Non-pigmented ciliary epithelial cell (primary cell): ENCODE results near the gene ARID5B.
"Not testable (repeated sequence)": the region's sequence is repeated elsewhere in the genome, so short reads cannot be mapped to it uniquely, and the experiment has no call there.

Experiments
- DNase-seq: peaks from one replicate; pipeline ENCODE4 v3.0.0-alpha.2; 2010; ENCODE audit warnings: low read depth

The ARID5B gene

GRCh38 chr10:62016623-62017490 lies 115.4 kb downstream of the ARID5B start:
- DNase-seq = no peak

GRCh38 chr10:62017491-62017870 lies 116.0 kb downstream of the ARID5B start:
- DNase-seq = no peak

DNA sequence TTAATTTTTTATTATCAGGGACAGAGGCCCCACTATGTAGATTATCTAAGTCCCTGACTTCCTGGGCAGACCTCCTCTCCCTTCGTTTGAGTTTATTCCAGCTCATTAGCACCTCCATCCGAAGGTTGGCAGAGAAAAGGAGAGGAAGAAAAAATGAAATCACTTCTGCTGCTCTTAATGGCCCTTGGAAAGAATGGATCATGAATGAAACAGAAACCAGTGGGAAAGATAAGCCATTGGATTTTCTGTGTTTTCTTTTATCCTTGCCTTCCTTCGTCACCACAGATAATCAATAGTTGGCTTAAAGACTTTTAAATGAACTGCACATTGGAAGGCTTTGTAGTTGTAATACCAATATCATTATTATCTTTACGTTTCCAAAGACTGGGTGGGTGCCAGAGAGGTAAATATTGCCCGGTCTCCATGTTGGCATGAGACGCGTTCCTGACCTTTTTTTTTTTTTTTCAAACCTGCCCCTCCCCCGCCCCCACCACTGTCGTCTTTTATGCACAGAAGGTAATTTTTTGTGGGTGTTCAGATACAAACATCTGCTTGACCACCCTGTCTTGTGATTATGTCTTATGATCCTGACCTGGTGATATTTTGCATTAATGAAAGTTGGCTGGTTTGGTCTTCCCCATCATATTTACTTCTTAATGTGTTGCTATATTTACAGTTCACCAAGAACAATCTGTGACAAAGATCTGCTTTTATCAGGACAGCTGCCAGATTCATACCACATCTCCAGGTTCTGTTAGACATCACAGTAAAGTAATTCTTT lies 116.8 kb downstream of the ARID5B start:
- no peak for DNase-seq

GRCh38 chr10:62019013-62019684 lies 117.7 kb downstream of the ARID5B start:
- no peak for DNase-seq

- no peak for DNase-seq
Measured at GRCh38 chr10:62019685-62020359, 118.3 kb downstream of the ARID5B start.

- DNase-seq = no peak
Measured at GRCh38 chr10:62021128-62021665, 119.7 kb downstream of the ARID5B start.

GRCh38 chr10:62021978-62022802 lies 120.7 kb downstream of the ARID5B start:
- DNase-seq = no peak

DNA sequence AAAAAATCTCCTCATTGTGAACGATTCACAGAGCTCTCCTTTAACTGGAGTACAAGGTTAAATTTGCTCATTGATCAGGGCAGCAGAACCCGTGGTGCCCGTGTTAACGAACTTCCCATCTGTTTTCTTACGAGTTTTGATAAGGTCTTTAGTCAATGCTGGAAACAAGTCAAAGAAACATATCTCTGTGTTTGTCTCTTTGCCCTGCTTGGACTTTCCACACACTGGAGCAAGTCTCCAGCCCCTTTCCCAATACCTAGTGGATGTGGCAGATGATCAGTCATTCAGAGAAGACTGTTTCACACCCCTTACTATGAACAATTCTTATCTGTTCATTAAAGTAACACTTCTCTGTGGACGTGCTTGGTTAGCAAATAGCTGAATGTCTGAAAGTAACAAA lies 121.3 kb downstream of the ARID5B start:
- no peak for DNase-seq

GRCh38 chr10:62023329-62023728 lies 121.8 kb downstream of the ARID5B start:
- no peak for DNase-seq

DNA sequence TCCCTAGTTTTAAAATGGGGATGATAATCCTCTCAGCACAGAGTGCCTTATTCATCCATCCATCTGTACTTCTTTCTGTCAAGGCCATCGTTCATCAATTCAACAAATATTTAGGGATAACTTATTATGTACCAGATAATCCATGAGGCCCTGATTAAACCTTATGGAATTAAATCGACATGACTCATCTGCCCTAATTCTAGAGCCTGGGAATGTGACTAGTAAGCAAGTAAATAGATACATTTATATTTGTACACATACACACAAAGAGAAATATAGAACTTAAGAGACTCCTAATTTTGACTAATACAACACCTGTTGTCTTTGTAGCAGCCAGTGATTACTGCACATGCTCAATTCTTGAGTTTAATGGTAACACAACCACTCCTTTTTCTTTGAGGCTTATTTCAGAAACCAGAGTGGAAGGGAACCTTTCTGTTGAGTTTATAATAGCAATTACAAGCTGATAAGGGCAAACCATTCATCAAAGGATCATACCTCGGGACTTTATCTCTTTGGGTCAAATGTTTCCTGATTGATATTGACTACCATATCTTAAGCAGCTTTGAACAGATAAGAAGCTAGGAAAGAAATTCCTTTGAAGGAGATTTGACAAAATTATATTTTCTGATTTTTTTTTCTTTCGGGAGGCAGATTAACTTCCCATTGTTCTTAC lies 122.7 kb downstream of the ARID5B start:
- DNase-seq = no peak

GRCh38 chr10:62025134-62025794 lies 123.8 kb downstream of the ARID5B start:
- no peak for DNase-seq

GRCh38 chr10:62025901-62026879 lies 124.7 kb downstream of the ARID5B start:
- no peak for DNase-seq

DNA sequence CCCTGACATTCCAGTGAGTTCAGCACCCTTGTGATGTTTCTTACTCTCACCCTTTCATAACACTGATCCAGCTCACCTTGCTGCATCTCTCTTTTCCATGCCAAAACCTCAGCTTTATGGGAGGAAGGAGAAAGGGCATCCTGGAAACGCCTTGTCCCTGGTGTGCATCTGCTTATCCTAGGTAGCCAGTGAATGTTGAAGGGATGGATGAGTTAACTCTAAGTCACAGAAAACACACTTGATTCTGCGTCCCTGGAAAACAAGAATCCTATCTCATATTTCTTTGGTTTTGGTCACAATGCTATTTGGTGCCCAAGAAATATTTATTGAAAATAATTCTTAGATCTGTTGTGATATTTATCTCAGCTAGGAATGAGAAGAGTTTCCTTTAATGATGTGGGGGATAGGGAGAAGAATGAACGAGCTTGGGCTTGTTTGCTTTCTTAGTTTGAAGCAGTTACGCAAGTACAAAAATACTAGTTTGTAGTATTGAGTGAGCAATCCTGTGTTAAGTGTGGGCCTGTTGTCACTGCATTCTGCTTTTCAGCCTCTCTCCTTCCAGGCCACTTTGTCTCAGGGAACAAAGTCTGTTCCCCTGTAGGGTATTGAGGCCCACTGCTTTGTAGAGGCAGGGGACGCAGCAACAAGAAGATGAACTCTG lies 126.5 kb downstream of the ARID5B start:
- DNase-seq = no peak

GRCh38 chr10:62028502-62028842 lies 127.0 kb downstream of the ARID5B start:
- DNase-seq = not testable (repeated sequence)

DNA sequence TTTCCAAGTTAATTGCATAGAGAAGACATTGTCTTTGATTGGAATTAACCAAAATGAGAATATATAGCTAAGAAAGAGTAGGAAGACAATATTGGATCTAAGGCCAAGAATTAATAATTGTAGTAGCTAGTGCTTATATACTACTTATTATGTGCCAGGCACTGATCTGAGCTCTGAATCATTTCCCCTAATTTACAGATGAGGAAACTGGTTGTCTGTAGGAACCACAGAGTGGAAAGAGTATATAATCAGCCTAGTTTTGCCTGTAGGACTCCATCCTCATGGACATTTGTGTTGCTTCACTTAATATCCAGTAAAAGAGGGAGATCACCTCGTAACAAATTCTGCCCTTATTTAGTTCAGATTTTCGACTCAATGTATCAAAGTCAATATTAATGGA lies 127.9 kb downstream of the ARID5B start:
- DNase-seq = no peak

DNA sequence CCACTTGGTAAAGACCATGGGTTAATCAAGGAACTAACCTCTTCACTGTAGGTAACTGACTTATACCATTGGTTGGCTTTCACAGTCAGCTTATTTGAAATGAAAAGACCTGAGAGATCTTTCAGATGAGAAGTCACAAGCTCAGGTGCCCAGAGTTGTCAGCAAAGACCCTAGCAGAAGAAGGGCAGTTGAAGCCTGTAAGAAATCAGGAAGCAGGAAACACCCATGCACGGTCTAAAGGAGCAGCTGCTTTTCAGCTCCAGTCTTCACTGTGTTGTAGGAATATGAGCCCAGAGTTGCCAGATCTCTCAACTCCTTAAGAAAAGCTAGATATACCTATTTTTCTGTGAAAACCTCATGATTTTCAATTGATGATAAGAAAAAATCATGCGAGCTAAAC lies 130.0 kb downstream of the ARID5B start:
- DNase-seq = no peak

DNA sequence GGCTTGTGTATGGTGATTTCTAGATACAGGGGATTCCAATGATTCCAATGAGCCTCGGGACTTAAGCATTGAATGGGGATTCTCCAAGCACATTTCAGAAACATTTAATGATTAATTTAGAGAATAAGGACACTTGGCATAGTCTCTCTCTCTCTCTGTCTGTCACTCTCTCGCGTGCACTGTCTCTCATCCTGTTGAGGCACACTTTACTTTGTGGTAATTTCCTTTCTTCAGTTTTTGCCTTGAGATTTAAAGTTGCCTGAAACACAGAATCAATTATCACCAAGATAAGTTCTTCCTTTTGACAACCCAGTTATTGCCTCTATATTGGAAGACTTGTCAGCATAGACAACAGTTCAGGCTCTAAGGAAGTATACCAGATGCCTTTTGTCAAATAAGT lies 131.6 kb downstream of the ARID5B start:
- no peak for DNase-seq

GRCh38 chr10:62034096-62034640 lies 132.7 kb downstream of the ARID5B start:
- no peak for DNase-seq
